ENCODE results near the gene CD2AP.
A peak's percentile ranks its signal among the peaks of the same experiment; 100 is the strongest.

CD2AP gene

GRCh38 chr6:47457370-47457769, 20.2 kb upstream of the CD2AP start:
- Histone ChIP-seq H3K27ac (ENCODE audit: insufficient read depth, low read depth, low read length, poor library complexity, severe bottlenecking) (no peak overlapping the region), H3K36me3 (ENCODE audit: control insufficient read depth, insufficient read depth, low read length) (no peaks in the 10 kb centered on the region), H3K9me3 (ENCODE audit: control insufficient read depth, low read length) (no peaks in the 10 kb centered on the region), H3K27me3 (ENCODE audit: control insufficient read depth, insufficient read depth, low read length, poor library complexity, severe bottlenecking) (no peaks in the 10 kb centered on the region), H3K4me3 (ENCODE audit: insufficient read depth, low read depth, low read length) (no peak overlapping the region), H3K4me1 (ENCODE audit: control insufficient read depth, insufficient read depth, low read length) (no peaks in the 10 kb centered on the region)
- WGBS, 2 experiments: 92 to 97% methylated on average over 2 of the region's 2 CpGs

GRCh38 chr6:47464052-47464451, 13.5 kb upstream of the CD2AP start:
- Histone ChIP-seq H3K36me3 (ENCODE audit: control insufficient read depth, insufficient read depth, low read length) (no peaks in the 10 kb centered on the region), H3K4me3 (ENCODE audit: insufficient read depth, low read depth, low read length) (no peak overlapping the region), H3K9me3 (ENCODE audit: control insufficient read depth, low read length) (no peaks in the 10 kb centered on the region), H3K27ac (ENCODE audit: insufficient read depth, low read depth, low read length, poor library complexity, severe bottlenecking) (no peak overlapping the region), H3K27me3 (ENCODE audit: control insufficient read depth, insufficient read depth, low read length, poor library complexity, severe bottlenecking) (no peaks in the 10 kb centered on the region), H3K4me1 (ENCODE audit: control insufficient read depth, insufficient read depth, low read length) (no peaks in the 10 kb centered on the region)
- 83% methylated on average over 1 of the region's 1 CpG; no CpG with 5 or more reads in 1 of the 2 experiments for WGBS, 2 experiments

- Histone ChIP-seq H3K9me3 (ENCODE audit: control insufficient read depth, low read length) (no peaks in the 10 kb centered on the region), H3K4me1 (ENCODE audit: control insufficient read depth, insufficient read depth, low read length) (no peaks in the 10 kb centered on the region), H3K27me3 (ENCODE audit: control insufficient read depth, insufficient read depth, low read length, poor library complexity, severe bottlenecking) (no peaks in the 10 kb centered on the region), H3K4me3 (ENCODE audit: insufficient read depth, low read depth, low read length) (no peak overlapping the region), H3K36me3 (ENCODE audit: control insufficient read depth, insufficient read depth, low read length) (no peaks in the 10 kb centered on the region), H3K27ac (ENCODE audit: insufficient read depth, low read depth, low read length, poor library complexity, severe bottlenecking) (no peak overlapping the region)
- 71% methylated on average over 1 of the region's 1 CpG; no CpG with 5 or more reads in 1 of the 2 experiments for WGBS, 2 experiments
Observed at GRCh38 chr6:47465117-47465516, 12.5 kb upstream of the CD2AP start.

- Histone ChIP-seq H3K9me3 (ENCODE audit: control insufficient read depth, low read length) (no peaks in the 10 kb centered on the region), H3K27ac (ENCODE audit: insufficient read depth, low read depth, low read length, poor library complexity, severe bottlenecking) (no peak overlapping the region), H3K4me1 (ENCODE audit: control insufficient read depth, insufficient read depth, low read length) (no peaks in the 10 kb centered on the region), H3K27me3 (ENCODE audit: control insufficient read depth, insufficient read depth, low read length, poor library complexity, severe bottlenecking) (peaks cover 6% of the 10 kb centered on the region), H3K36me3 (ENCODE audit: control insufficient read depth, insufficient read depth, low read length) (no peaks in the 10 kb centered on the region), H3K4me3 (ENCODE audit: insufficient read depth, low read depth, low read length) (no peak overlapping the region)
- WGBS, 2 experiments: 84 to 96% methylated on average over 1 of the region's 1 CpG
Observed at GRCh38 chr6:47471911-47472310, 5.7 kb upstream of the CD2AP start.

- Histone ChIP-seq H3K27ac (ENCODE audit: insufficient read depth, low read depth, low read length, poor library complexity, severe bottlenecking) (no peak overlapping the region), H3K27me3 (ENCODE audit: control insufficient read depth, insufficient read depth, low read length, poor library complexity, severe bottlenecking) (peaks cover 6% of the 10 kb centered on the region), H3K9me3 (ENCODE audit: control insufficient read depth, low read length) (no peaks in the 10 kb centered on the region), H3K4me3 (ENCODE audit: insufficient read depth, low read depth, low read length) (no peak overlapping the region), H3K36me3 (ENCODE audit: control insufficient read depth, insufficient read depth, low read length) (no peaks in the 10 kb centered on the region), H3K4me1 (ENCODE audit: control insufficient read depth, insufficient read depth, low read length) (no peaks in the 10 kb centered on the region)
- 79 to 80% methylated on average over 1 of the region's 1 CpG for WGBS, 2 experiments
Observed at GRCh38 chr6:47473791-47474346, 3.7 kb upstream of the CD2AP start.

- Histone ChIP-seq H3K4me3 (ENCODE audit: insufficient read depth, low read depth, low read length) (no peak overlapping the region), H3K27ac (ENCODE audit: insufficient read depth, low read depth, low read length, poor library complexity, severe bottlenecking) (no peak overlapping the region), H3K36me3 (ENCODE audit: control insufficient read depth, insufficient read depth, low read length) (no peaks in the 10 kb centered on the region), H3K4me1 (ENCODE audit: control insufficient read depth, insufficient read depth, low read length) (no peaks in the 10 kb centered on the region), H3K27me3 (ENCODE audit: control insufficient read depth, insufficient read depth, low read length, poor library complexity, severe bottlenecking) (peaks cover 6% of the 10 kb centered on the region), H3K9me3 (ENCODE audit: control insufficient read depth, low read length) (no peaks in the 10 kb centered on the region)
- WGBS, 2 experiments: 95 to 97% methylated on average over 5 of the region's 5 CpGs
Observed at GRCh38 chr6:47475319-47475816, 2.2 kb upstream of the CD2AP start.

GRCh38 chr6:47476781-47477496, 650 bp upstream of the CD2AP start:
- H3K4me3 ChIP-seq (ENCODE audit: insufficient read depth, low read depth, low read length): peak overlapping the region; percentile 83
- no peaks in the 10 kb centered on the region for H3K9me3 ChIP-seq (ENCODE audit: control insufficient read depth, low read length)
- H3K36me3 ChIP-seq (ENCODE audit: control insufficient read depth, insufficient read depth, low read length): no peaks in the 10 kb centered on the region
- no peaks in the 10 kb centered on the region for H3K4me1 ChIP-seq (ENCODE audit: control insufficient read depth, insufficient read depth, low read length)
- 8 to 12% methylated on average over 21 of the region's 21 CpGs for WGBS, 2 experiments
- H3K27ac ChIP-seq (ENCODE audit: insufficient read depth, low read depth, low read length, poor library complexity, severe bottlenecking): peak overlapping the region; percentile 46
- H3K27me3 ChIP-seq (ENCODE audit: control insufficient read depth, insufficient read depth, low read length, poor library complexity, severe bottlenecking): peaks cover 6% of the 10 kb centered on the region

GRCh38 chr6:47478233-47479139, 897 bp downstream of the CD2AP start:
- no peaks in the 10 kb centered on the region for H3K4me1 ChIP-seq (ENCODE audit: control insufficient read depth, insufficient read depth, low read length)
- WGBS, 2 experiments: 0% methylated on average over 26 to 30 of the region's 31 CpGs
- H3K36me3 ChIP-seq (ENCODE audit: control insufficient read depth, insufficient read depth, low read length): no peaks in the 10 kb centered on the region
- peaks cover 6% of the 10 kb centered on the region for H3K27me3 ChIP-seq (ENCODE audit: control insufficient read depth, insufficient read depth, low read length, poor library complexity, severe bottlenecking)
- H3K4me3 ChIP-seq (ENCODE audit: insufficient read depth, low read depth, low read length): peak overlapping the region; percentile 83
- peak overlapping the region; percentile 87 for H3K27ac ChIP-seq (ENCODE audit: insufficient read depth, low read depth, low read length, poor library complexity, severe bottlenecking)
- H3K9me3 ChIP-seq (ENCODE audit: control insufficient read depth, low read length): no peaks in the 10 kb centered on the region

GRCh38 chr6:47479140-47479508, 1.5 kb downstream of the CD2AP start:
- Histone ChIP-seq H3K27me3 (ENCODE audit: control insufficient read depth, insufficient read depth, low read length, poor library complexity, severe bottlenecking) (peaks cover 6% of the 10 kb centered on the region), H3K4me1 (ENCODE audit: control insufficient read depth, insufficient read depth, low read length) (no peaks in the 10 kb centered on the region), H3K9me3 (ENCODE audit: control insufficient read depth, low read length) (no peaks in the 10 kb centered on the region), H3K4me3 (ENCODE audit: insufficient read depth, low read depth, low read length) (peak overlapping the region; percentile 83), H3K27ac (ENCODE audit: insufficient read depth, low read depth, low read length, poor library complexity, severe bottlenecking) (no peak overlapping the region), H3K36me3 (ENCODE audit: control insufficient read depth, insufficient read depth, low read length) (no peaks in the 10 kb centered on the region)
- WGBS, 2 experiments: 0% methylated on average over 2 to 5 of the region's 5 CpGs

- H3K4me3 ChIP-seq (ENCODE audit: insufficient read depth, low read depth, low read length): peak overlapping the region; percentile 83
- peaks cover 6% of the 10 kb centered on the region for H3K27me3 ChIP-seq (ENCODE audit: control insufficient read depth, insufficient read depth, low read length, poor library complexity, severe bottlenecking)
- 68 to 78% methylated on average over 3 of the region's 3 CpGs for WGBS, 2 experiments
- no peak overlapping the region for H3K27ac ChIP-seq (ENCODE audit: insufficient read depth, low read depth, low read length, poor library complexity, severe bottlenecking)
- H3K9me3 ChIP-seq (ENCODE audit: control insufficient read depth, low read length): no peaks in the 10 kb centered on the region
- H3K36me3 ChIP-seq (ENCODE audit: control insufficient read depth, insufficient read depth, low read length): no peaks in the 10 kb centered on the region
- no peaks in the 10 kb centered on the region for H3K4me1 ChIP-seq (ENCODE audit: control insufficient read depth, insufficient read depth, low read length)
Observed at GRCh38 chr6:47479874-47480273, 2.3 kb downstream of the CD2AP start.

All from ectodermal cell (in vitro differentiated cells).